Ishikawa (cell line): ENCODE data around the gene ADRA2A.

Source experiments
- CEBPB ChIP-seq: IDR thresholded peaks from 2 replicates; pipeline ENCODE4 v1.6.1; 2012
- TF ChIP-seq, protein P1 (sequence below): IDR thresholded peaks from 2 replicates; pipeline ENCODE4 v1.6.1; 2012; ENCODE audit warnings: low read depth, mild to moderate bottlenecking

DNA sequence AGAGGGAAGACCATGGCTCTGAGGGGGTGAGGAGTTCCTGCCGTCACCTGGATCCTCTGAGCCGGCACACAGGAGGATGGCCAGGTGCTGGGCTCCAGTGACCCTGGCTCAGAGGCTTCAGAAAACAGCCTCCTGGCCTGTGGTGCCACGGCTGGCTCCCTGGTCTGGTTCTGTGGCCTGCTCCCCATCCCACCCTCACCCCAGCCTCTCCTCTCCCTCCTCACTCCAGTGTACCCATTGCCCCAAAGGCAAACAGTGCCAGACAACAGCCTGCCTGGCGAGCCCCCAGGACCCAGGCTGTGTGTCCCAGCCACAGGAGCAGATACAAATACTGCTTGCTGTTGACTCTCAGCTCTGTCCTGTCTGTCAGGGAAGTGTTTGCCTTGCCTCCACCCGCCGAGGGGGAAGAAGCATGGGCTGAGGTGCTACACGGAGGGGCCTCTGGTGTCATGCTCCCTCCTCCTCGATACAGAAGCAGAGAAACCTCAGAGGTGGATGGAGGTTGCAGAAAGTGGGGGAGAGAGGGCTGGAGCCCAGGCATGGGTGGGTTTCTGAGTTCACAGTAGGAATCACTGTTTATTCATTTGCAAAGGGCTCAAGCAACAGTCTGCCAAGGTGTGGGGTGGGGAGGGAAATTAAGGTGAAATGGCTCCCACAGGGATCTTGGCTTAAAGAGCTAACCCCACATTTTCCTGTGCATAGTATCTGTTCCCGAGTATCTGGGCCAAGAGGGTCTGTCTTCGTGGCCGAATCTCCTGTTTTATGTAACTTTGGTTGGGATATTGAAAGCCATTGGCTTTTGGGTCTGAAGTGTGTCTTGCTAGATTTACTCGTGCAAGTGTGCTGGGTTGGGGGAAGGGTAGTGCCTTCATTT is 5.5 kb downstream of the ADRA2A start:
- TF ChIP-seq, protein P1, sequence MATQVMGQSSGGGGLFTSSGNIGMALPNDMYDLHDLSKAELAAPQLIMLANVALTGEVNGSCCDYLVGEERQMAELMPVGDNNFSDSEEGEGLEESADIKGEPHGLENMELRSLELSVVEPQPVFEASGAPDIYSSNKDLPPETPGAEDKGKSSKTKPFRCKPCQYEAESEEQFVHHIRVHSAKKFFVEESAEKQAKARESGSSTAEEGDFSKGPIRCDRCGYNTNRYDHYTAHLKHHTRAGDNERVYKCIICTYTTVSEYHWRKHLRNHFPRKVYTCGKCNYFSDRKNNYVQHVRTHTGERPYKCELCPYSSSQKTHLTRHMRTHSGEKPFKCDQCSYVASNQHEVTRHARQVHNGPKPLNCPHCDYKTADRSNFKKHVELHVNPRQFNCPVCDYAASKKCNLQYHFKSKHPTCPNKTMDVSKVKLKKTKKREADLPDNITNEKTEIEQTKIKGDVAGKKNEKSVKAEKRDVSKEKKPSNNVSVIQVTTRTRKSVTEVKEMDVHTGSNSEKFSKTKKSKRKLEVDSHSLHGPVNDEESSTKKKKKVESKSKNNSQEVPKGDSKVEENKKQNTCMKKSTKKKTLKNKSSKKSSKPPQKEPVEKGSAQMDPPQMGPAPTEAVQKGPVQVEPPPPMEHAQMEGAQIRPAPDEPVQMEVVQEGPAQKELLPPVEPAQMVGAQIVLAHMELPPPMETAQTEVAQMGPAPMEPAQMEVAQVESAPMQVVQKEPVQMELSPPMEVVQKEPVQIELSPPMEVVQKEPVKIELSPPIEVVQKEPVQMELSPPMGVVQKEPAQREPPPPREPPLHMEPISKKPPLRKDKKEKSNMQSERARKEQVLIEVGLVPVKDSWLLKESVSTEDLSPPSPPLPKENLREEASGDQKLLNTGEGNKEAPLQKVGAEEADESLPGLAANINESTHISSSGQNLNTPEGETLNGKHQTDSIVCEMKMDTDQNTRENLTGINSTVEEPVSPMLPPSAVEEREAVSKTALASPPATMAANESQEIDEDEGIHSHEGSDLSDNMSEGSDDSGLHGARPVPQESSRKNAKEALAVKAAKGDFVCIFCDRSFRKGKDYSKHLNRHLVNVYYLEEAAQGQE = no peak
- TF ChIP-seq CEBPB = no peak
